Erythroblast (primary cell): ENCODE results near the gene VWA3B.

Experiments
- GATA1 ChIP-seq: IDR thresholded peaks from 2 replicates; pipeline ENCODE4 v1.6.1; 2011; ENCODE audit warnings: low read depth, mild to moderate bottlenecking, control low read depth, low read length, moderate library complexity
- POLR2A ChIP-seq: IDR thresholded peaks from 2 replicates; pipeline ENCODE4 v1.6.1; 2011; ENCODE audit warnings: mild to moderate bottlenecking, low read length

- TF ChIP-seq POLR2A (no peak), GATA1 (no peak)
Observed at GRCh38 chr2:98293030-98293429, 206.1 kb downstream of the VWA3B start.
